Stimulated activated naive B cell treated with anti-CD40 and anti-IgM and Interleukin-4, amounts not matched to agents 10 μg/mL and 1 μg/mL and 100 μg/mL, for 72 hours (primary cell): Measurements from ENCODE around the gene ATP13A5.

Source experiments
- ATAC-seq, 2 donors: fragments of 150-1000 bp; cut with Tn5 transposase; replicated peaks; 2 replicates each; pipeline ENCODE4 v1.10.0; 2021; ENCODE audit warnings: moderate library complexity in 1 of 2
- DNase-seq: peaks from one replicate; pipeline ENCODE4 v3.0.0; 2021
- H3K27ac Mint-ChIP-seq: one replicate; pipeline ENCODE4 v1.8.0; 2022; ENCODE audit warnings: mild to moderate bottlenecking, mixed read lengths
- H3K27me3 Mint-ChIP-seq, 2 donors: one replicate each; pipeline ENCODE4 v1.8.0; 2022; ENCODE audit warnings: mixed read lengths in 2 of 2
- H3K36me3 Mint-ChIP-seq, 2 donors: one replicate each; pipeline ENCODE4 v1.8.0; 2022; ENCODE audit warnings: mixed read lengths in 2 of 2, mild to moderate bottlenecking in 1 of 2
- H3K4me1 Mint-ChIP-seq, 2 donors: one replicate each; pipeline ENCODE4 v1.8.0; 2022; ENCODE audit warnings: mixed read lengths in 2 of 2, mild to moderate bottlenecking in 1 of 2
- H3K4me3 Mint-ChIP-seq, 2 donors: one replicate each; pipeline ENCODE4 v1.8.0; 2022; ENCODE audit warnings: mild to moderate bottlenecking in 2 of 2, mixed read lengths in 2 of 2, moderate library complexity in 1 of 2
- H3K9me3 Mint-ChIP-seq, 2 donors: one replicate each; pipeline ENCODE4 v1.8.0; 2022; ENCODE audit warnings: mixed read lengths in 2 of 2, mild to moderate bottlenecking in 1 of 2

Gene ATP13A5

GRCh38 chr3:193367868-193368267 is 10.7 kb downstream of the ATP13A5 start:
- H3K9me3 Mint-ChIP-seq: no peaks in the 10 kb centered on the region
- DNase-seq (no peak), ATAC-seq (no peak)
- no peak overlapping the region for H3K27ac Mint-ChIP-seq
- H3K4me1 Mint-ChIP-seq: no peaks in the 10 kb centered on the region
- H3K4me3 Mint-ChIP-seq: no peak overlapping the region
- H3K27me3 Mint-ChIP-seq: no peaks in the 10 kb centered on the region
- no peaks in the 10 kb centered on the region for H3K36me3 Mint-ChIP-seq

DNA sequence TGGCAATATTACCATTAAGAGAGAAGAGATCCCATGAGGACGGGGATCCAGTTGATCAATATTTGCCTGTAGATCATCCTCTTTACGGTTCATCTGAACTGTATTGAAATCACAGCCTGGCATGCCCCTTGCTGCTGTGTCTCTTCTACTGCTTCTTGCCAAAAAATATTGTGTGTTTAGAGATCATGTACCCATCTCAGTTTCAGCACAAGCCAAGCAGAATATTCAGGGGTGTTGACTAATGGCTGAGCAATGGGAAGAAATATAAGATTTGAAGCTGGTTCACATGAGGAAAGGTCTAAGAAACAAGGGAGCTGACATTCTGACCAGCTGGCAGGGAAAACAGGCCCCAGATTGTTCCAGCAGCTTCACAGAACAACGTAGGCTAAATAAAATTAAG is 21.3 kb downstream of the ATP13A5 start:
- Mint-ChIP-seq H3K4me3 (no peak overlapping the region), H3K36me3 (no peaks in the 10 kb centered on the region), H3K4me1 (no peaks in the 10 kb centered on the region), H3K9me3 (no peaks in the 10 kb centered on the region), H3K27me3 (no peaks in the 10 kb centered on the region), H3K27ac (no peak overlapping the region)
- ATAC-seq (no peak), DNase-seq (no peak)

DNA sequence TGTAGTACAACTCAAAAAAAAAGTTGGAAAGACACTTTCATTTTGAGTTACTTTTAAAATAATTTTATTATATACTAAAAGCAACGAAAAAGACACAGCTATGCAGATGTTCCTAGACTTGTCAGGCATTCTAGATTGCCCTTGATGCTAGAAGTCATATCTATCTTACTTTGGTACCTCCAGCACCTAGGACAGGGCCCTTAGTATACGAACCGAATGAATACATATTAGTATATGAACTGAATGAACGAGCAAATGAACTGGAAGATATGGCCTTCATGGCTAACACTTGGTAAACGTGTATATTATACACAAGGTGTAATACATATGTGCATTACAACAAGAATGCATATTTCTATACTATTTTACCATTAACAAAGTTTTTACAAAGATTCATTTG is 24.1 kb downstream of the ATP13A5 start:
- Mint-ChIP-seq H3K4me1 (no peaks in the 10 kb centered on the region), H3K27me3 (no peaks in the 10 kb centered on the region), H3K27ac (no peak overlapping the region), H3K4me3 (no peak overlapping the region), H3K36me3 (no peaks in the 10 kb centered on the region), H3K9me3 (no peaks in the 10 kb centered on the region)
- ATAC-seq (no peak), DNase-seq (no peak)

DNA sequence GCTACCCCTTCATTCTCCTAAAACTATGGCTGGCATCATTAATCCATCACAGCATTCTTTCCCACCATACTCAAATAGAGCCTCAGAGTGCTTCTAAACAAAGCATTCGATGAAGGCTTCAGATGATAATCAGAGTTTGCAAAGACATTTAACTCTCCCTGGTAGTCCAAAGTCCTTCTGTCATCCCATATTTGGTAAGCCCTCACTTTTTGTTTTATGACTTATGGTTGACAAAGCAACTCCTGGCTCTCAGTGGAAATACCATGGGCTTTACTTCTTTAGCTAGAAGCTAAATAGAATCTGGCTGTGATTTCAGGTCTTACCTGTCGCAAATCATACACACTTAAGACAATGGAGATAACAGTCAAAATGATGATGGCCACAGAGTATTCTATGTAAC is 27.8 kb downstream of the ATP13A5 start:
- no peak for ATAC-seq
- Mint-ChIP-seq H3K36me3 (no peaks in the 10 kb centered on the region), H3K27ac (no peak overlapping the region), H3K4me3 (no peak overlapping the region), H3K4me1 (no peaks in the 10 kb centered on the region), H3K9me3 (no peaks in the 10 kb centered on the region), H3K27me3 (no peaks in the 10 kb centered on the region)
- DNase-seq: no peak

GRCh38 chr3:193348686-193349085 is 29.9 kb downstream of the ATP13A5 start:
- ATAC-seq: no peak
- Mint-ChIP-seq H3K36me3 (no peaks in the 10 kb centered on the region), H3K4me1 (no peaks in the 10 kb centered on the region), H3K4me3 (no peak overlapping the region), H3K27me3 (no peaks in the 10 kb centered on the region), H3K27ac (no peak overlapping the region), H3K9me3 (no peaks in the 10 kb centered on the region)
- DNase-seq: no peak

- H3K9me3 Mint-ChIP-seq: no peaks in the 10 kb centered on the region
- ATAC-seq (no peak), DNase-seq (no peak)
- H3K4me3 Mint-ChIP-seq: no peak overlapping the region
- no peak overlapping the region for H3K27ac Mint-ChIP-seq
- no peaks in the 10 kb centered on the region for H3K4me1 Mint-ChIP-seq
- H3K27me3 Mint-ChIP-seq: no peaks in the 10 kb centered on the region
- H3K36me3 Mint-ChIP-seq: no peaks in the 10 kb centered on the region
These were observed 30.7 kb downstream of the ATP13A5 start for GRCh38 chr3:193347521-193348501.

DNA sequence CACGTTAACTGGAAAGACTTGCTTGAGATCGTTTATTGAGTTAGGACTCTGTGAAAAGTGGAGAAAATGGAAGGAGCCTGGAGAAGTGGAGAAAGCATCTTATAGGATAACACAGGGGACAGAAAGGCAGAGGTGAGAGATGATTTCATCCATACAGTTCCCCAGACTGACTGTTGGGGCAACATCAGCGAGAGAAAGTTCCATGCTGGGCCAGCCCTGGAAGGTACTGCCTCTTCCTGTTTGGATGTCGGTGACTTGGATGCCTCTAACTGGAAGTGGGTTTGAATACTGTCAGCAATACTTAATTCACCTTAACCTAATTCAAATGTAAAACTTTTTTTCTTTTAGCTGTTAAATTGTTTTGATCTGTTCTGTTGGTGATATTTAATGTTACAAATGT is 32.3 kb downstream of the ATP13A5 start:
- DNase-seq (no peak), ATAC-seq (no peak)
- Mint-ChIP-seq H3K4me3 (no peak overlapping the region), H3K9me3 (no peaks in the 10 kb centered on the region), H3K4me1 (no peaks in the 10 kb centered on the region), H3K27me3 (no peaks in the 10 kb centered on the region), H3K27ac (no peak overlapping the region), H3K36me3 (no peaks in the 10 kb centered on the region)

- Mint-ChIP-seq H3K4me3 (no peak overlapping the region), H3K36me3 (no peaks in the 10 kb centered on the region), H3K4me1 (no peaks in the 10 kb centered on the region), H3K27ac (no peak overlapping the region), H3K27me3 (no peaks in the 10 kb centered on the region), H3K9me3 (no peaks in the 10 kb centered on the region)
- DNase-seq (no peak), ATAC-seq (no peak)
These were observed 33.1 kb downstream of the ATP13A5 start for GRCh38 chr3:193345431-193345830.

GRCh38 chr3:193344486-193344885 is 34.1 kb downstream of the ATP13A5 start:
- no peaks in the 10 kb centered on the region for H3K27me3 Mint-ChIP-seq
- no peak overlapping the region for H3K27ac Mint-ChIP-seq
- no peak for ATAC-seq

GRCh38 chr3:193343726-193344222 is 34.8 kb downstream of the ATP13A5 start:
- Mint-ChIP-seq H3K9me3 (no peaks in the 10 kb centered on the region), H3K27ac (no peak overlapping the region), H3K27me3 (no peaks in the 10 kb centered on the region), H3K4me3 (no peak overlapping the region), H3K4me1 (no peaks in the 10 kb centered on the region), H3K36me3 (no peaks in the 10 kb centered on the region)
- ATAC-seq (no peak), DNase-seq (no peak)

More at GRCh38 chr3:193344486-193344885, 34.1 kb downstream of the ATP13A5 start:
- Mint-ChIP-seq H3K9me3 (no peaks in the 10 kb centered on the region), H3K36me3 (no peaks in the 10 kb centered on the region), H3K4me3 (no peak overlapping the region), H3K4me1 (no peaks in the 10 kb centered on the region)
- no peak for DNase-seq

- H3K27ac Mint-ChIP-seq: no peak overlapping the region
- ATAC-seq: no peak
- H3K9me3 Mint-ChIP-seq: peaks cover 0 to under 1% of the 10 kb centered on the region in 2 donors
- H3K4me1 Mint-ChIP-seq: no peaks in the 10 kb centered on the region
- H3K27me3 Mint-ChIP-seq: no peaks in the 10 kb centered on the region
- H3K36me3 Mint-ChIP-seq: no peaks in the 10 kb centered on the region
- H3K4me3 Mint-ChIP-seq: no peak overlapping the region
- no peak for DNase-seq
These were observed 36.0 kb downstream of the ATP13A5 start for GRCh38 chr3:193342551-193342950.

- Mint-ChIP-seq H3K4me1 (no peaks in the 10 kb centered on the region), H3K27ac (no peak overlapping the region), H3K27me3 (no peaks in the 10 kb centered on the region), H3K4me3 (no peak overlapping the region), H3K36me3 (no peaks in the 10 kb centered on the region), H3K9me3 (peaks cover 6 to 13% of the 10 kb centered on the region in 2 donors)
- DNase-seq: no peak
- ATAC-seq: no peak
These were observed 43.5 kb downstream of the ATP13A5 start for GRCh38 chr3:193335031-193335430.

GRCh38 chr3:193333229-193333628 is 45.3 kb downstream of the ATP13A5 start:
- H3K4me3 Mint-ChIP-seq: no peak overlapping the region
- peaks cover 6 to 14% of the 10 kb centered on the region in 2 donors for H3K9me3 Mint-ChIP-seq
- ATAC-seq (no peak), DNase-seq (no peak)
- no peaks in the 10 kb centered on the region for H3K27me3 Mint-ChIP-seq
- no peaks in the 10 kb centered on the region for H3K36me3 Mint-ChIP-seq
- no peak overlapping the region for H3K27ac Mint-ChIP-seq
- H3K4me1 Mint-ChIP-seq: no peaks in the 10 kb centered on the region

DNA sequence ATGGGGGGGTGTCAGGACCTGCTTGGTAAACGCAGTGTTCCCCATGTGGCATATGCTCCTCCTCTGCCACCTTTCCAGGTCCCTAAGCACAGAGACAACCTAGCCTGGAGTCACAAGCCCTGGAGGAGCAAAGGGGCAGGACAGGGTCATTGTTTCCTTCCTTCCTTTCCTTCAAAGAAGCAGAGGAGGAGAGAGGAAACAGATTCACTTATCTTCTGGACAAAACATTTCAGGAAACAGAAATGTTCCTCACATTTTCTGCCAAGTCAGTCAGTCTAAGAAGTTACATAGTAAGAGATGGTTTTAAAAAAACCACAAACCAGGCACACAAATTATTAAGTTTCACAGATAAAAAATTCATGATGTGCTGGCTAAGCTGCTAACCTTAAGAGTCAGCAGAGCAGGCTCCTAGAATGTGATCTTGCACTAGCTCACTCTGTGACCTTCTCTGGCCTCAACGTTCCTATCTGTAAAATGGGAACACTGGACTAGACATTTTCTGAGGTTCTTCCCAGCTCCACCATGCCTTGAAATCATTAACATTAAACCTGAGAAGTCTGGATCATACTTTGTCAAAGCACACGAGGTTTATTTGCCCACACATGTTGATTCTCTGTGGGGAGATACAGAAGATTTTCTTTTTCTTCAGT is 47.9 kb downstream of the ATP13A5 start:
- ATAC-seq (no peak), DNase-seq (no peak)
- H3K27me3 Mint-ChIP-seq: no peaks in the 10 kb centered on the region
- no peak overlapping the region for H3K4me3 Mint-ChIP-seq
- no peaks in the 10 kb centered on the region for H3K36me3 Mint-ChIP-seq
- no peaks in the 10 kb centered on the region for H3K4me1 Mint-ChIP-seq
- peaks cover 6 to 11% of the 10 kb centered on the region in 2 donors for H3K9me3 Mint-ChIP-seq
- no peak overlapping the region for H3K27ac Mint-ChIP-seq
